ENCODE measurements around the gene CAST. TPM values are rescaled to one million over a fixed set of nuclear protein-coding genes. Genes with fewer than 3 reads are reported as not detected.

Gene CAST
- total and polyA plus RNA-seq, 12 donors = 54.3 to 329 (median 172) TPM

DNA sequence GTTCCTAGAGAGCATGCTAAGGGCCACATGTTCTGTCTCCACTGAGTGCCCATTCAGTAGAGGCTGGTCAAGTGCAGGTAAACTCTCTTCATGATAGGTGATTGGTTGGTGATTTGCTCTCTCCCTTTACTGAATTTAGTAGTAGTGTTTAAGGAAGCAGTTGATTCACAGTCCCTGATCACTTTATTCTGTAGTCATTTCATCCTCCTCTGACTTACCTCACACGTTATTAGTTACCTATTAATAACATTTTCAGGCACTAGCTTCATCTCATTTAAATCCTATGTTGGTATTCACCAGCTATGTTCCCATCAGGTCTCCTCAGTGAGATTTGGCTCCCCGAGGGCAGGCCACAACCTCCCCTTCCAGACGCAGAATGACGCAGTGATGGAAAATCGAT, 93.7 kb downstream of the CAST start:
- H3K27ac ChIP-seq = no peak overlapping the region
- intact Hi-C loops (cut with DNase I) = loop anchor here (10.0 kb wide), 2 partner anchors 409 to 419 kb away; no protein-coding TSS in a partner anchor
- DNase-seq = no peak
- no peak overlapping the region for H3K4me3 ChIP-seq
- H3K4me1 ChIP-seq (replicated peaks in 1 of 2) = peaks cover 10 to 18% of the 10 kb centered on the region in 2 donors
- 74 to 96% (median 85%) methylated on average over 5 of the region's 5 CpGs for WGBS, 4 donors
- peaks cover 0 to 5% (median 0%) of the 10 kb centered on the region in 3 donors for H3K9me3 ChIP-seq (replicated peaks in 1 of 3)
- H3K36me3 ChIP-seq (replicated peaks in 1 of 2) = peaks cover 0 to 71% of the 10 kb centered on the region in 2 donors
- no peak for TF ChIP-seq CTCF (IDR thresholded peaks at IDR 0.05)
- TF ChIP-seq POLR2A (IDR thresholded peaks at IDR 0.05) = no peak
- no peaks in the 10 kb centered on the region for H3K27me3 ChIP-seq

- Histone ChIP-seq H3K4me1 (replicated peaks in 1 of 2) (peaks cover 2 to 6% of the 10 kb centered on the region in 2 donors), H3K27ac (no peak overlapping the region), H3K9me3 (replicated peaks in 1 of 3) (peaks cover 0 to 5% (median 0%) of the 10 kb centered on the region in 3 donors), H3K27me3 (no peaks in the 10 kb centered on the region), H3K4me3 (no peak overlapping the region), H3K36me3 (replicated peaks in 1 of 2) (peaks cover 0 to 75% of the 10 kb centered on the region in 2 donors)
- intact Hi-C loops (cut with DNase I) = loop anchor here (10.0 kb wide), 2 partner anchors 408 to 418 kb away; no protein-coding TSS in a partner anchor
- TF ChIP-seq POLR2A (IDR thresholded peaks at IDR 0.05) (no peak), CTCF (IDR thresholded peaks at IDR 0.05) (no peak)
- DNase-seq = no peak
- 69 to 73% (median 71%) methylated on average over 3 of the region's 3 CpGs for WGBS, 4 donors
Measured at GRCh38 chr5:96756985-96757384, 94.8 kb downstream of the CAST start.

DNA sequence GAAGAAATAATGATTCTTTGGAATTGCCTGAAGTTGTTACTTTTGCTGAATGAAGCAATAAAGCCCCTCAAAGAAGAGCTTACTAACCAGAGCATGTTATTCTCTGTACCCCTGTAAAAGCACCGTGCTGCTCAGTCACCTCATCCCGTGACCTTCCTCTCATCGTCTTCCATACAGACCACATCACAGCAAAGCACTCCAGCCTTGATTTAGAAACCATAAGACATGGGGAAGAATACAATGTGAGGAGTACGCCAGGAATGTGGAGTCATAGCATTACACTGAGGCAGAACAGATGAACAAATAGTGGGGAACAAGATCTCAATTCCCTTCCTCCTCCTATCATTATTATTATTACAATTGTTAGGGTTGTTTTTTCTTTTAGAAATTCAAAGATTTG, 96.4 kb downstream of the CAST start:
- Histone ChIP-seq H3K36me3 (replicated peaks in 1 of 2) (peaks cover 0 to 85% of the 10 kb centered on the region in 2 donors), H3K27ac (no peak overlapping the region), H3K27me3 (no peaks in the 10 kb centered on the region), H3K9me3 (replicated peaks in 1 of 3) (peaks cover 0 to 5% (median 0%) of the 10 kb centered on the region in 3 donors), H3K4me3 (no peak overlapping the region), H3K4me1 (replicated peaks in 1 of 2) (no peaks in the 10 kb centered on the region)
- TF ChIP-seq POLR2A (IDR thresholded peaks at IDR 0.05) (no peak), CTCF (IDR thresholded peaks at IDR 0.05) (no peak)
- WGBS, 4 donors = 87 to 94% (median 90%) methylated on average over 4 of the region's 4 CpGs
- no peak for DNase-seq
- intact Hi-C loops (cut with DNase I) = loop anchor here (10.0 kb wide), 2 partner anchors 406 to 416 kb away; no protein-coding TSS in a partner anchor

GRCh38 chr5:96761618-96762017, 99.4 kb downstream of the CAST start:
- Histone ChIP-seq H3K36me3 (replicated peaks in 1 of 2) (peaks cover 0 to 87% of the 10 kb centered on the region in 2 donors), H3K27me3 (no peaks in the 10 kb centered on the region), H3K27ac (no peak overlapping the region), H3K4me3 (no peak overlapping the region), H3K4me1 (replicated peaks in 1 of 2) (no peaks in the 10 kb centered on the region), H3K9me3 (replicated peaks in 1 of 3) (peaks cover 0 to 5% (median 0%) of the 10 kb centered on the region in 3 donors)
- TF ChIP-seq CTCF (IDR thresholded peaks at IDR 0.05) (no peak), POLR2A (IDR thresholded peaks at IDR 0.05) (no peak)
- intact Hi-C loops (cut with DNase I) = no loop called here
- WGBS, 4 donors = 70 to 80% (median 71%) methylated on average over 4 of the region's 4 CpGs
- DNase-seq = no peak

Data from adrenal gland (tissue), 12 donors.